ENCODE data around the gene PRIM1.
"Not testable (repeated sequence)": the region's sequence is repeated elsewhere in the genome, so short reads cannot be mapped to it uniquely, and the experiment has no call there.

PRIM1 gene

DNA sequence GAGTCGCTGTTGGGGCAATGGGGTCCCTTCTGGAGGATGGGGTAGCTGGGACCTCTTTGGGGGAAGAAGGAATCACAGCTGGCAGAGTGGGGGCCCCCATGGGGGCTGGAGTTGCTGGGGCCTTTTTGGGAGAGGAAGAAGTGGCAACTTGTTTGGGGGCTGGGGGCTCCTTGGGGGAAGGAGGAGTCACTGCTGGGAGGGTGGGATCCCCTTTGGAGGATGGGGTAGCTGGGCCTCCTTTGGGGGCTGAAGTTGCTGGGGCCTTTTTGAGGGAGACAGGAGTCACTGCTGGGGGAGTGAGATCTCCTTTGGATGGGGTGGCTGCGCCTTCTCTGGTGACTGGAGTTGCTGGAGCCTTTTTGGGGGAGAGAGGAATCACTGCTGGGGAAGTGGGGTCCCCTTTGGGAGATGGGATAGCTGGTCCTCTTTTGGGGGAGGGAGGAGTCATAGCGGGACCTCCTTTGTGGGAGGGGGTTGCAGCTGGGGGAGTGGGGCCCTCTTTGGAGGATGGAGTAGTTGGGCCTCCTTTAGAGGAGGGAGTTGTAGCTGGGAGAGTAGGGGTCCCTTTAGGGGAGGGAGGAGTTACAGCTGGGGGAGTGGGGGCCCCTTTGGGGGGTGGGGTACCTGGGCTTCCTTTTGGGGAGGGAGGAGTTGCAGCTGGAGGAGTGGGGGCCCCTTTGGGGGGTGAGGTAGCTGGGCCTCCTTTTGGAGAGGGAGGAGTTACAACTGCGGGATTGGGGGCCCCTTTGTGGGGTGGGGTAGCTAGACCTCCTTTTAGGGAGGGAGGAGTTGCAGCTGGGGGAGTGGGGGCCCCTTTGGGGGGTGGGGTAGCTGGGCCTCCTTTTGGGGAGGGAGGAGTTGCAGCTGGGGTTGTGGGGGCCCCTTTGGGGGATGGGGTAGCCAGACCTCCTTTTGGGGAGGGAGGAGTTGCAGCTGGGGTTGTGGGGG is 34.9 kb downstream of the PRIM1 start:
- no peak for DNase-seq

DNA sequence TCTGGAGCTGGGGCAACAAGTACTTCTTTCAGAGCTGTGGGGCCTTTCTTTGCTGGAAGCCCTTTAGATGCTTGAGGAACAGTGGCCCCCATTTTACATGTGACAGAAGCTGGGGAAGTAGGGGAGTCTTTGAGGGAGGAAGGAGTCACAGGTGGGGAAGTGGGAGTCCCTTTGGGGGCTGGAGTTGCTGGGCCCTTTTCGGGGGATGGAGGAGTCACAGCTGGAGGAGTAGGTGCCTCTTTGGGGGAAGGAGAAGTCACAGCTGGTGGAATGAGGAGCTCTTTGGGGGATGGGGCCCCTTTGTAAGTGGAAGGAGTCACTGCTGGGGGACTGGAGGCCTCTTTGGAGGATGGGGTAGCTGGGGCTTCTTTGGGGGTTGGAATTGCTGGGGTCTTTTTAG is 35.7 kb downstream of the PRIM1 start:
- no peak for DNase-seq

DNA sequence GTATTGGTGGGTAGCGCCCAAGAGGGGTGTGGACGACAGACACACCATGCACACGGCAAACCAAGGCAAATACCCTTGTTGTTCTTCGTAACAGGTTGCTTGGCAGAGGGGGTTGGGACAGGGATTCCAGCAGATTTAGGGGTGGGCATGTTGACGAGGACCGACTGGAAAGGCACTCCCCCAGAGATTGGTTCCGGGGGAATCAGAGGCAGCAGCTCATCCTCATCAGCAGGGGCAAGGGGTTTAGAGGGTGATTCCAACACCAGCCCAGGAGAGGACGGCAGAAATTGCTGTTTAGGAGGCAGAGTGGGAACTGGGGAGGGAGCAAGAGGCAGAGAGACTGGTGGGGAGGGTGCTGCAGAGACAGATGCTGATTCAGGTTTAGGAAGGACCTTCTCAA is 36.3 kb downstream of the PRIM1 start:
- DNase-seq, result no peak

DNA sequence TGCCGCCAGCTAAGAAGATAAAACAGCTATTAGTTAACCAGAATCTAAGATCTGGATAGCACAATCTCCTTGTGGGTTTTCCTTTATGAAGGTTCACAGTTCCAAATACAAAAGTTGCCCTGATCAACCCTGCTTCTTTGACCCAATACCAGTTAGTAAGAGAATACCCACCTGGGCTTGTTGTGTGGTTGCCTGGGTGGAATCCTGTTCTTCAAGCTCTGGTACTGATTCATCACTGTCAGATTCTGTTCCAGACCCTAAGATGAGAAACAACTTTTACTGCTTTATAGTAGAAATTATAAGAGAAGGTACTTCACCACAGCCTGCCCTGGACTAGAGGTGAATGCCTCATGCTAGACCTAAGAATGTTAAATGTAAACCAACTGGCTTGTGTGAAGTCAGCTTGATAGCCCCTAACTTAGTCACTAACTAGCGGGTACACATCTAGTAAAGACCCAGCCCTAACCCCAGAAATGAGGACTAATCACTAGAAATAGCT is 37.6 kb downstream of the PRIM1 start:
- DNase-seq, result no peak

GRCh38 chr12:56713345-56713744 is 38.8 kb downstream of the PRIM1 start:
- no peak for DNase-seq

DNA sequence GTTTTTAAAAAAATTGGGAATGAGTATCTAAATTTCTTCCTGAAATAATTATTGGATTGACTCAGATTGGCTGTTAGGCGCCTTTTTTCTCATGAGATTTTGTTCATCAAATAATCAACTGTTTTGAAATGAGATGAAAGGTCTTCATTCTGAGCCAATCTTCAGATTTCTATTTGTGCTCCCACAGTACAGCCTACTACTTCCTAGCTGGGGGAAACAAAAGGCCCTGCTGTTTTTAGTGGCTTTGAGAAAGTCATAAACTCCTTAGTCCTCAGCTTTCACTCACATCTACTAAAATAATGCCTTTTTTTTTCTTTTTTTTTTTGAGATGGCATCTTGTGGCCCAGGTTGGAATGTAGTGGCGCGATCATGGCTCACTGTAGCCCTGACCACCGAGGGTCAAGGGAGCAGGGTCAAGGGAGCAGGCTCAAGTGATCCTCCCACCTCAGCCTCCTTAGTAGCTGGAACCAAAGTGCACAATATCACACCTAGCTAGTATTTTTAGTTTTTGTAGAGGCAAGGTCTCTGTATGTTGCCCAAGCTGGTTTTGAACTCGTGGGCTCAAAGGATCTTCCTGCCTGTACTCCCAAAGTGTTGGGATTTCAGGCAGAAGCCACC is 42.3 kb downstream of the PRIM1 start:
- no peak for DNase-seq

DNA sequence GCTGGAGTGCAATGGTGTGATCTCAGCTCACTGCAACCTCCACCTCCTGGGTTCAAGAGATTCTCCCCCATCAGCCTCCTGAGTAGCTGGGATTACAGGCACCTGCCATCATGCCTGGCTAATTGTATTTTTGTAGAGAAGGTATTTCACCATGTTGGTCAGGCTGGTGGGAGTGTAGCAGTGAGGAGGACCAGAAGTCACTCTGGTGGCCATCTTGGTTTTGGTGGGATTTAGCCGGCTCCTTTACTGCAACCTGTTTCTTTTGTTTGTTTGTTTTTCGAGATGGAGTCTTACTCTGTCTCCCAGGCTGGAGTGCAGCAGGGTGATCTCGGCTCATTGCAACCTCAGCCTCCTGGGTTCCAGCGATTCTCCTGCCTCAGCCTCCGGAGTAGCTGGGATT is 47.6 kb downstream of the PRIM1 start:
- DNase-seq, result not testable (repeated sequence)

DNA sequence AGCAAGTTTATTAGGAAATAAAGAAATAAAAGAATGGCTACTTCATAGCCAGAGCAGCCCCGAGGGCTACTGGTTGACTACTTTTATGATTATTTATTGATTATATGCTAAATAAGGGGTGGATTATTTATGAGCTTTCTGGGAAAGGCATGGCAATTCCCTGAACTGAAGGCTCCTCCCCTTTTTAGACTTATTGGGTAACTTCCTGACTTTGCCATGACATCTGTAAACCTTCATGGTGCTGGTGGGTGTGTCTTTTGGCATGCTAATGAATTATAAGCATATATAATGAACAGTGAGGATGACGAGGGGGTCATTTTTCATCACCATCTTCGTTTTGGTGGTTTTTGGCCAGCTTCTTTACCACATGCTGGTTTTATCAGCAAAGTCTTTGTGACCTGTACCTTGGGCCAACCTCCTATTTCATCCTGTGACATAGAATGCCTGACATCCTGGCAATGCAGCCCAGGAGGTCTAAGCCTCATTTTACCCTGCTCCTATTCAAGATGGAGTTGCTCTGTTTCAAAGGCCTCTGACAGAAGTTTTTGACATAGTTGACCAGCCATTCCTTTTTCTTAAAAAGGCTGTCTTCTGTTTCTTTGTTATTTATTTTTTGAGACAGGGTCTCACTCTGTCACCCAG is 53.0 kb downstream of the PRIM1 start:
- DNase-seq, result no peak

GRCh38 chr12:56695327-56696101 is 56.6 kb downstream of the PRIM1 start:
- DNase-seq, result no peak

DNA sequence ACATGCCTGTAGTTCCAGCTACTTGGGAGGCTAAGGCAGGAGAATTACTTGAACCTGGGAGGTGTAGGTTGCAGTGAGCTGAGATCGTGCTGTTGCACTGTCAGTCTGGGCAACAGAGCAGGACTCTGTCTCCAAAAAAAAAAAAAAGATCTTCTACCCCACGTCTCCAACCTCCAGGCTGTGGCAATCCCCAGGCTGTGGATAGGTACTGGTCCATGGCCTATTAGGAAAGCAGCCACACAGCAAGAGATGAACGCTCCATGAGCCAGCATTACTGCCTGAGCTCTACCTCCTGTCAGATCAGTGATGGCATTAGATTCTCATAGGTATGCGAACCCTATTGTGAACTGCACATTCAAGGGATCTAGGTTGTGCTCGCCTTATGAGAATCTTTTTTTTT is 58.0 kb downstream of the PRIM1 start:
- no peak for DNase-seq

DNA sequence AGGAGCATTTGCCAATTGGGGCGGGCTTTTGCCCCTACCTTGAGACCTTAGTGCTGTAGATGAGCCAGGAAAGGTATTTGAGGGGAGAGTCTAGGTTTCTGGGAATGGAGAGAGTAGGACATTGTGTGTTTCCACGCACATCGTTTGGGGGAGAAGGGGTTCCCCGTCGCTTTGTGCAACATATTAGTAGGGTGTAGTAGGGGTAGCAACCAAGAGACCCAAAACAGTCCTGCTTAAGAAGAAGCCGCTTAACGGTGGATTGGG is 63.3 kb downstream of the PRIM1 start:
- DNase-seq, result no peak

GRCh38 chr12:56688129-56688845 is 63.8 kb downstream of the PRIM1 start, which contains the start of gene PTGES3:
PTGES3 (minus strand) TSS chr12:56688284; CDS start chr12:56687999, 285 bp downstream.
- DNase-seq, result peak; percentile 80

GRCh38 chr12:56687223-56688128 is 64.6 kb downstream of the PRIM1 start:
- no peak for DNase-seq

GRCh38 chr12:56684745-56685359 is 67.3 kb downstream of the PRIM1 start:
- no peak for DNase-seq

GRCh38 chr12:56682323-56682722 is 69.8 kb downstream of the PRIM1 start:
- no peak for DNase-seq
